PC-9 (cell line): ENCODE data around the gene DEAF1. TPM values are rescaled to one million over a fixed set of nuclear protein-coding genes. Genes with fewer than 3 reads are reported as not detected.

Source experiments
- BruUV-seq: library from RNA; stranded (reverse); fragments of 400-500 nt; replicated peaks from 2 replicates; lab custom pipeline; 2021; lab: Mats Ljungman, UMichigan
- CTCF ChIA-PET: fragments of 300-600 bp; sonication (Branson Sonifier 250); formaldehyde crosslinking; loops from one replicate; lab custom pipeline; 2022; ENCODE audit warnings: antibody characterized with exemption; lab: Charles Lee
- POLR2A ChIA-PET: fragments of 300-600 bp; sonication (Branson Sonifier 250); formaldehyde crosslinking; loops from one replicate; lab custom pipeline; 2022; ENCODE audit warnings: antibody characterized with exemption; ENCODE audit not compliant: unreplicated experiment; lab: Charles Lee
- DNase-seq, 2 experiments: peaks; one replicate each; pipeline versions ENCODE4 v3.0.0 to v3.0.0-alpha.2; 2015 to 2022; ENCODE audit warnings: mixed read lengths in 1 of 2
- H2AFZ ChIP-seq: fragments of 200-600 bp; sonication (generic); 2 replicates; pipeline ENCODE4 v1.8.1; 2017; ENCODE audit warnings: antibody characterized with exemption
- H3F3A ChIP-seq: fragments of 200-600 bp; sonication (generic); 2 replicates; pipeline ENCODE4 v1.8.1; 2017; ENCODE audit warnings: antibody characterized with exemption, mild to moderate bottlenecking, low read depth; ENCODE audit not compliant: insufficient read depth
- H3K27ac ChIP-seq: fragments of 200-600 bp; sonication (generic); 2 replicates; pipeline ENCODE4 v1.6.1; 2016; ENCODE audit warnings: mixed run types
- H3K27me3 ChIP-seq: fragments of 200-600 bp; sonication (generic); 2 replicates; pipeline ENCODE4 v1.6.1; 2016; ENCODE audit warnings: low read depth, mixed run types; ENCODE audit not compliant: insufficient read depth
- H3K36me3 ChIP-seq: fragments of 200-600 bp; sonication (generic); 2 replicates; pipeline ENCODE4 v1.6.1; 2016; ENCODE audit warnings: low read depth, mixed run types
- H3K4me1 ChIP-seq: fragments of 200-600 bp; sonication (generic); replicated peaks from 2 replicates; pipeline ENCODE4 v1.6.1; 2016; ENCODE audit warnings: mixed run types; ENCODE audit not compliant: insufficient read depth
- H3K4me2 ChIP-seq: fragments of 200-600 bp; sonication (generic); 2 replicates; pipeline ENCODE4 v1.6.1; 2017; ENCODE audit warnings: mixed run types
- H3K4me3 ChIP-seq: fragments of 200-600 bp; sonication (generic); 2 replicates; pipeline ENCODE4 v1.6.1; 2016; ENCODE audit warnings: mixed run types
- H3K79me2 ChIP-seq: fragments of 200-600 bp; sonication (generic); 2 replicates; pipeline ENCODE4 v1.6.1; 2017; ENCODE audit warnings: low read depth, mixed run types
- H3K9me2 ChIP-seq: fragments of 200-600 bp; sonication (generic); 2 replicates; pipeline ENCODE4 v1.8.1; 2017; ENCODE audit warnings: mild to moderate bottlenecking; ENCODE audit not compliant: insufficient read depth
- H3K9me3 ChIP-seq: fragments of 200-600 bp; sonication (generic); 2 replicates; pipeline ENCODE4 v1.8.1; 2016; ENCODE audit warnings: low read depth; ENCODE audit not compliant: insufficient read depth
- H4K20me1 ChIP-seq: fragments of 200-600 bp; sonication (generic); 2 replicates; pipeline ENCODE4 v1.8.1; 2017; ENCODE audit not compliant: insufficient read depth
- CTCF ChIP-seq: fragments of 200-600 bp; sonication (generic); conservative IDR thresholded peaks from 2 replicates; pipeline ENCODE4 v1.6.1; 2017; ENCODE audit warnings: mixed run types, antibody characterized with exemption, mild to moderate bottlenecking, moderate library complexity
- EZH2 ChIP-seq: fragments of 200-600 bp; sonication (generic); IDR thresholded peaks from 2 replicates; pipeline ENCODE4 v1.8.0; 2017; ENCODE audit warnings: antibody characterized with exemption, low read depth
- intact Hi-C: fragments of 100-400 bp; cut with micrococcal nuclease; formaldehyde crosslinking; loops from one replicate; pipeline ENCODE4 v1.10.0; 2022; ENCODE audit not compliant: unreplicated experiment
- total RNA-seq: library from RNA; stranded (reverse); gene quantifications from 2 replicates; pipeline ENCODE4 v1.2.3, GENCODE V29; 2021

Gene DEAF1
- total RNA-seq, 1 experiment from 2014 or later, result 36.9 TPM

- Histone ChIP-seq H4K20me1 (peaks cover 4% of the 10 kb centered on the region), H3K9me2 (no peaks in the 10 kb centered on the region), H3K27ac (no peak overlapping the region), H3K4me3 (no peak overlapping the region), H3K4me1 (no peaks in the 10 kb centered on the region), H3K9me3 (no peaks in the 10 kb centered on the region), H3K36me3 (no peaks in the 10 kb centered on the region), H3K4me2 (no peak overlapping the region), H3F3A (no peaks in the 10 kb centered on the region), H3K27me3 (no peaks in the 10 kb centered on the region), H2AFZ (no peak overlapping the region), H3K79me2 (no peaks in the 10 kb centered on the region)
- no peak for DNase-seq
- intact Hi-C loops, result no loop called here
- no TSS peak for BruUV-seq
- POLR2A ChIA-PET, result no interaction called here
- CTCF ChIA-PET, result no interaction called here
- no peak for TF ChIP-seq EZH2
- TF ChIP-seq CTCF, result no peak
Observed at GRCh38 chr11:596374-596773, 98.6 kb downstream of the DEAF1 start.

- POLR2A ChIA-PET, result no interaction called here
Observed at GRCh38 chr11:595400-595799, 99.6 kb downstream of the DEAF1 start.

More at GRCh38 chr11:595400-595799, 99.6 kb downstream of the DEAF1 start:
- H3K9me2 ChIP-seq, result no peaks in the 10 kb centered on the region
- H3K4me1 ChIP-seq, result no peaks in the 10 kb centered on the region
- CTCF ChIA-PET, result no interaction called here
- no peak overlapping the region for H3K4me2 ChIP-seq
- H3K36me3 ChIP-seq, result no peaks in the 10 kb centered on the region
- H2AFZ ChIP-seq, result no peak overlapping the region
- TF ChIP-seq EZH2, result no peak
- TF ChIP-seq CTCF, result no peak
- intact Hi-C loops, result no loop called here
- no peaks in the 10 kb centered on the region for H3K27me3 ChIP-seq
- BruUV-seq, result no TSS peak
- no peak for DNase-seq
- no peaks in the 10 kb centered on the region for H3F3A ChIP-seq
- no peaks in the 10 kb centered on the region for H3K9me3 ChIP-seq
- no peak overlapping the region for H3K4me3 ChIP-seq
- no peaks in the 10 kb centered on the region for H3K79me2 ChIP-seq
- no peak overlapping the region for H3K27ac ChIP-seq
- peaks cover 10% of the 10 kb centered on the region for H4K20me1 ChIP-seq

Other genes with a start within 250 kb of the DEAF1 start
- 32.5 and 38.8 TPM in 2 replicates for gene PTDSS2, start 244.9 kb downstream of the DEAF1 start, total RNA-seq
- 87.8 and 104 TPM in 2 replicates for gene RNH1, start 188.0 kb downstream of the DEAF1 start, total RNA-seq
- 47.2 and 47.5 TPM in 2 replicates for gene HRAS, start 159.6 kb downstream of the DEAF1 start, total RNA-seq
- 5.0 and 6.3 TPM in 2 replicates for gene LRRC56, start 157.7 kb downstream of the DEAF1 start, total RNA-seq
- gene LMNTD2, start 134.5 kb downstream of the DEAF1 start, total RNA-seq, result 12.8 and 16.3 TPM in 2 replicates
- gene RASSF7, start 134.3 kb downstream of the DEAF1 start, total RNA-seq, result 36.2 and 40.8 TPM in 2 replicates
- 21.7 and 24.5 TPM in 2 replicates for gene PHRF1, start 118.8 kb downstream of the DEAF1 start, total RNA-seq
- gene IRF7, start 79.3 kb downstream of the DEAF1 start, total RNA-seq, result 10.7 and 13.1 TPM in 2 replicates
- not detected in 2 replicates for gene CDHR5, start 70.3 kb downstream of the DEAF1 start, total RNA-seq
- not detected in 2 replicates for gene SCT, start 68.0 kb downstream of the DEAF1 start, total RNA-seq
- 0.35 and 1.4 TPM in 2 replicates for gene DRD4, start 58.0 kb downstream of the DEAF1 start, total RNA-seq
- gene TMEM80, start 594 bp upstream of the DEAF1 start, total RNA-seq, result 34.0 and 36.6 TPM in 2 replicates
- 228 and 229 TPM in 2 replicates for gene EPS8L2, start 11.0 kb upstream of the DEAF1 start, total RNA-seq
- gene TALDO1, start 52.2 kb upstream of the DEAF1 start, total RNA-seq, result 434 and 446 TPM in 2 replicates
- 52.7 and 61.9 TPM in 2 replicates for gene GATD1, start 82.3 kb upstream of the DEAF1 start, total RNA-seq
- not detected in 2 replicates for gene CEND1, start 94.9 kb upstream of the DEAF1 start, total RNA-seq
- 24.6 and 25.8 TPM in 2 replicates for gene SLC25A22, start 103.1 kb upstream of the DEAF1 start, total RNA-seq
- 16.7 and 24.3 TPM in 2 replicates for gene PIDD1, start 110.0 kb upstream of the DEAF1 start, total RNA-seq
- 1,270 and 1,465 TPM in 2 replicates for gene RPLP2, start 114.7 kb upstream of the DEAF1 start, total RNA-seq
- 137 and 142 TPM in 2 replicates for gene PNPLA2, start 123.7 kb upstream of the DEAF1 start, total RNA-seq
- gene CRACR2B, start 132.7 kb upstream of the DEAF1 start, total RNA-seq, result 17.5 and 21.2 TPM in 2 replicates
- gene CD151, start 137.7 kb upstream of the DEAF1 start, total RNA-seq, result 184 and 199 TPM in 2 replicates
- 87.4 and 99.7 TPM in 2 replicates for gene POLR2L, start 147.3 kb upstream of the DEAF1 start, total RNA-seq
- 30.4 and 43.6 TPM in 2 replicates for gene TSPAN4, start 147.6 kb upstream of the DEAF1 start, total RNA-seq
- 66.1 and 85.6 TPM in 2 replicates for gene CHID1, start 215.6 kb upstream of the DEAF1 start, total RNA-seq
- gene AP2A2, start 230.6 kb upstream of the DEAF1 start, total RNA-seq, result 39.4 and 44.0 TPM in 2 replicates